H1 (cell line): ENCODE measurements around the gene ABHD8. TPM values are rescaled to one million over a fixed set of nuclear protein-coding genes. Genes with fewer than 3 reads are reported as not detected.

ENCODE experiments used
- FOSL1 ChIP-seq: IDR thresholded peaks from 2 replicates; pipeline ENCODE4 v1.6.1; 2011; ENCODE audit warnings: mild to moderate bottlenecking, low read depth, low read length, moderate library complexity; ENCODE audit not compliant: insufficient read depth
- polyA plus RNA-seq, 7 experiments: library from polyadenylated mRNA; depleted of rRNA in 3 of 7; stranded (reverse) in 5 of 7; unstranded in 2 of 7; fragments of >200 nt in 5 of 7; fragments of 200-250 nt in 2 of 7; gene quantifications; 1 replicate in 5 of 7; 2 replicates in 1 of 7; 4 replicates in 1 of 7; pipeline versions ENCODE4 v1.2.1 to v1.2.3, GENCODE V29; 2011 to 2013; ENCODE audit warnings: missing spikeins in 2 of 7, mixed read lengths in 2 of 7
- total RNA-seq: library from RNA; stranded (reverse); fragmentation: NEBNext Ultra II Directional; extraction: Animal tissue kit (Norgen Biotek cat#: 25700); gene quantifications from 2 replicates; pipeline ENCODE4 v1.2.1, GENCODE V29; 2021
- TF ChIP-seq, protein P1 (sequence below): IDR thresholded peaks from 2 replicates; pipeline ENCODE4 v1.6.1; 2012; ENCODE audit warnings: low read length, inconsistent platforms

ABHD8 gene
- total and polyA plus RNA-seq, 2 of the 8 experiments (the other 6 are each of a cell fraction or from before 2014, with no cell fraction given) = 11.3 to 18.7 TPM

DNA sequence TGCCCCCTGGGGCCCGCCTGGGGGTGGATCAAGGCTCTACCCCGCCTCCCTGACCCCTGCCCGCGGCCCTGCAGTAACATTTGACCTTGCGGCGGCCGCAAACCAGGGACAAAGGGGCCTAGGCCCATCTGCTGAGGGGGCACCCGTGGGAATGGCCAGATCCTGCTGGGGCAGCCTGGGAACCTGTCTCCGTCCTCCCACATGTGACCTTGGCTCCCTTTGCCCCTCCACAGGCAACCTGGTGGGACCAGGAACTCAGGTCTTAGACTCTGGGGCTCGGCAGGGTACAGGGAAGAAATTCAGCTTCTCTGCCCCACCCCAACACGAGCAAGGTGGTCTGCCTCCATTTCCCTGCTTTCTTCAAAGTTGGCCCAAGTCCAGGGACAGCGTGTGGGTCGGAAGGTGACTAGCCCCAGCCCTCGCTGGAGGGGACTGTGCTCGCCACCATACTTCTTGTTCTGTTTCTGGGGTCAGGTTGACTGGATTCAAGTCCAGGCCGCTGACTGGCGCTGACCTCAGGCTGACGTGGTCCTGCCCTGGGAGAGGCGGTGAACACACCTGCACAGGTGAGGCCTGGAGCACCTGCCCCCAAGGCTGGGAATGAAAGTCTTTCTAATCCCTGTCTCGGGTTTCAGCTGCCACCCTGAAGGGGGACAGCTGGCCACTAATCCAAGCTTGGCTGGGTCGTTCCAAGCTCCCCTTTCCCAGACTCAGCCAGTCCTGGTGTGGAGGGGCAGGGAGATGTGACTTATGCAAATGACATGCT is 55.0 kb downstream of the ABHD8 start (continued):
- TF ChIP-seq FOSL1 = no peak
- TF ChIP-seq, protein P1, sequence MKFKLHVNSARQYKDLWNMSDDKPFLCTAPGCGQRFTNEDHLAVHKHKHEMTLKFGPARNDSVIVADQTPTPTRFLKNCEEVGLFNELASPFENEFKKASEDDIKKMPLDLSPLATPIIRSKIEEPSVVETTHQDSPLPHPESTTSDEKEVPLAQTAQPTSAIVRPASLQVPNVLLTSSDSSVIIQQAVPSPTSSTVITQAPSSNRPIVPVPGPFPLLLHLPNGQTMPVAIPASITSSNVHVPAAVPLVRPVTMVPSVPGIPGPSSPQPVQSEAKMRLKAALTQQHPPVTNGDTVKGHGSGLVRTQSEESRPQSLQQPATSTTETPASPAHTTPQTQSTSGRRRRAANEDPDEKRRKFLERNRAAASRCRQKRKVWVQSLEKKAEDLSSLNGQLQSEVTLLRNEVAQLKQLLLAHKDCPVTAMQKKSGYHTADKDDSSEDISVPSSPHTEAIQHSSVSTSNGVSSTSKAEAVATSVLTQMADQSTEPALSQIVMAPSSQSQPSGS = no peak
- TF ChIP-seq, all 59 proteins: peak for 9
